Gastrocnemius medialis (tissue), 4 donors: ENCODE measurements around the gene CARM1. TPM values are rescaled to one million over a fixed set of nuclear protein-coding genes. Genes with fewer than 3 reads are reported as not detected.
A peak's percentile ranks its signal among the peaks of the same experiment; 100 is the strongest.

Experiments
- ATAC-seq, 2 donors: fragments of 150-250 bp; one replicate each; pipeline ENCODE4 v1.9.1; 2016
- DNase-seq, 2 donors: peaks; one replicate each; pipeline ENCODE4 v3.0.0-alpha.2; 2019
- H3K27ac ChIP-seq, 4 donors: fragments of 200-600 bp; sonication (generic); 1 replicate in 1 of 4; 2 replicates in 3 of 4; pipeline ENCODE4 v1.5.1; 2016 to 2018; ENCODE audit warnings: mild to moderate bottlenecking in 2 of 4, moderate library complexity in 1 of 4
- H3K27me3 ChIP-seq, 3 donors: fragments of 200-600 bp; sonication (generic) in 2 of 3; 1 replicate in 1 of 3; 2 replicates in 2 of 3; pipeline versions ENCODE4 v1.5.1 to v1.6.0; 2016 to 2019; ENCODE audit warnings: mild to moderate bottlenecking in 1 of 3, moderate library complexity in 1 of 3
- H3K36me3 ChIP-seq, 2 donors: fragments of 200-600 bp; sonication (generic) in 1 of 2; one replicate each; pipeline ENCODE4 v1.5.1; 2017 to 2018
- H3K4me1 ChIP-seq, 2 donors: fragments of 200-600 bp; sonication (generic) in 1 of 2; one replicate each; pipeline ENCODE4 v1.5.1; 2016 to 2017; ENCODE audit warnings: mild to moderate bottlenecking in 2 of 2
- H3K4me3 ChIP-seq, 4 donors: fragments of 200-600 bp; sonication (generic) in 3 of 4; 1 replicate in 1 of 4; 2 replicates in 3 of 4; pipeline ENCODE4 v1.5.1; 2016 to 2019; ENCODE audit warnings: mild to moderate bottlenecking in 2 of 4
- H3K9me3 ChIP-seq, 3 donors: fragments of 200-600 bp; sonication (generic) in 2 of 3; 1 replicate in 1 of 3; 2 replicates in 2 of 3; pipeline ENCODE4 v1.5.1; 2016 to 2019
- POLR2A ChIP-seq, 2 donors: fragments of 450-650 bp; IDR thresholded peaks; one replicate each; pipeline ENCODE4 v1.6.1; 2017; ENCODE audit warnings: antibody characterized with exemption in 2 of 2, mild to moderate bottlenecking in 2 of 2, moderate library complexity in 2 of 2
- in situ Hi-C, 4 donors: fragments of 200-750 bp; cut with MboI; loops; one replicate each; pipeline versions ENCODE4 v1.15.0 to v1.8.0; 2017; ENCODE audit warnings: low sequenced_read_pairs in 4 of 4
- intact Hi-C: fragments of 100-400 bp; cut with DNase I; formaldehyde crosslinking; loops from one replicate; pipeline ENCODE4 v1.15.1; 2023; ENCODE audit warnings: low total_unique reads
- total RNA-seq, 4 donors: library from RNA; depleted of rRNA; stranded (reverse); fragments of >200 nt; gene quantifications; one replicate each; pipeline versions ENCODE4 v1.1.0 to v1.2.3, GENCODE V29; 2016
- TF ChIP-seq, protein P1 (sequence below), 5 experiments: fragments of 450-650 bp in 3 of 5; fragments of 200-600 bp in 2 of 5; sonication (generic) in 2 of 5; IDR thresholded peaks in 4 of 5; conservative IDR thresholded peaks in 1 of 5; 1 replicate in 4 of 5; 2 replicates in 1 of 5; pipeline ENCODE4 v1.5.1; 2016 to 2019; ENCODE audit warnings: antibody characterized with exemption in 5 of 5, mild to moderate bottlenecking in 3 of 5, moderate library complexity in 3 of 5

Gene CARM1
- total RNA-seq, 4 donors from 2014 or later: 31.2 to 58.5 (median 53.0) TPM

GRCh38 chr19:10878253-10878652 lies 6.9 kb downstream of the CARM1 start:
- TF ChIP-seq POLR2A (IDR thresholded peaks at IDR 0.05): no peak
- TF ChIP-seq, protein P1, sequence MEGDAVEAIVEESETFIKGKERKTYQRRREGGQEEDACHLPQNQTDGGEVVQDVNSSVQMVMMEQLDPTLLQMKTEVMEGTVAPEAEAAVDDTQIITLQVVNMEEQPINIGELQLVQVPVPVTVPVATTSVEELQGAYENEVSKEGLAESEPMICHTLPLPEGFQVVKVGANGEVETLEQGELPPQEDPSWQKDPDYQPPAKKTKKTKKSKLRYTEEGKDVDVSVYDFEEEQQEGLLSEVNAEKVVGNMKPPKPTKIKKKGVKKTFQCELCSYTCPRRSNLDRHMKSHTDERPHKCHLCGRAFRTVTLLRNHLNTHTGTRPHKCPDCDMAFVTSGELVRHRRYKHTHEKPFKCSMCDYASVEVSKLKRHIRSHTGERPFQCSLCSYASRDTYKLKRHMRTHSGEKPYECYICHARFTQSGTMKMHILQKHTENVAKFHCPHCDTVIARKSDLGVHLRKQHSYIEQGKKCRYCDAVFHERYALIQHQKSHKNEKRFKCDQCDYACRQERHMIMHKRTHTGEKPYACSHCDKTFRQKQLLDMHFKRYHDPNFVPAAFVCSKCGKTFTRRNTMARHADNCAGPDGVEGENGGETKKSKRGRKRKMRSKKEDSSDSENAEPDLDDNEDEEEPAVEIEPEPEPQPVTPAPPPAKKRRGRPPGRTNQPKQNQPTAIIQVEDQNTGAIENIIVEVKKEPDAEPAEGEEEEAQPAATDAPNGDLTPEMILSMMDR (IDR thresholded peaks at IDR 0.05 in 4 of 5, conservative IDR thresholded peaks at IDR 0.05 in 1 of 5): no peak
- in situ Hi-C loops (loop anchor here in 2 of 4 donors (10.0 kb wide), 2 partner anchors 47 to 57 kb away; partner anchors contain the start of genes TIMM29 (in 1 of the 2) and YIPF2 (in 1 of the 2)), intact Hi-C loops (loop anchor here (2.0 kb wide), 1 partner anchor 19 kb away; no protein-coding TSS in a partner anchor)
- Histone ChIP-seq H3K4me3 (no peak overlapping the region), H3K27ac (peak overlapping the region; percentile 84 to 98 (median 92)), H3K4me1 (peaks cover 77 to 80% of the 10 kb centered on the region in 2 donors), H3K36me3 (no peaks in the 10 kb centered on the region), H3K9me3 (no peaks in the 10 kb centered on the region), H3K27me3 (no peaks in the 10 kb centered on the region)
- ATAC-seq (no peak), DNase-seq (no peak)

DNA sequence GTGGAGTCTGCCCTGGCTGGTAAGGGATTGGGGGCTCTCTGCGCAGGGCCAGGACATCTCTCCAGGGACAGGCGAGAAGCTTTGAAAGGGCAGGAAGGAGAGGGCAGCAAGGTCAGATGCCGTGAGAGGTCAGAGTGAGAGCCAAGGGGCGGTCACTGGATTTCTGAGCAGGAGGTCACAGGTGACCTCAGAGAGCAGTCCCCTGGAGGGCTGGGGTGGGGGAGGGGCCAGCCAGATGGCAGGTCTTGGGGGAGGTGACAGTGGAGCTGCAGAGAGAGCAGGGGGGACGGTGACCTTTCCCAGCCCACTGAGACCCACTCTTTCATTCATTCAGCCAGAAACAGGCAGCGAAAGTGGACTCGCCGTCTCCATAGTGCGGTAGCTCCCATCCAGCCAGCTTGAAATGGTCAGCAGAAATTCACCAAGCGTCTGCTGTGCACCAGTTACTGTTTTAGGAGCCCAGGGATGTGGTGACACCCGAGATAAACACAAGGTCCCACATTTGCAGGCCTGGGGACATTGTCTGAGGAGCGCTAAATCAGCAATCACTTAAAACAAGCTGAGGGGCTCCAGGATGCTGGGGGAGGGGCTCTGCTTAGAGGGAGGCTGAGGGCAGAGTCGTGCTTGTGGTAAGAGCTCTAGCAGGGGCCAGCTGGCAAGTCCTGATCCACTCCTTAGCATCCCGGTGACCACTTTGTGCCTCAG lies 10.2 kb downstream of the CARM1 start:
- Histone ChIP-seq H3K4me3 (no peak overlapping the region), H3K4me1 (peaks cover 77 to 96% of the 10 kb centered on the region in 2 donors), H3K36me3 (no peaks in the 10 kb centered on the region), H3K27ac (peak overlapping the region; percentile 84 to 98 (median 92)), H3K27me3 (no peaks in the 10 kb centered on the region), H3K9me3 (no peaks in the 10 kb centered on the region)
- TF ChIP-seq, protein P1 (IDR thresholded peaks at IDR 0.05 in 4 of 5, conservative IDR thresholded peaks at IDR 0.05 in 1 of 5): no peak
- TF ChIP-seq POLR2A (IDR thresholded peaks at IDR 0.05): no peak
- peak in 1 of 2 donors; percentile 36 for DNase-seq
- intact Hi-C loops: no loop called here
- peak in 1 of 2 donors; percentile 7 for ATAC-seq
- in situ Hi-C loops: no loop called here

GRCh38 chr19:10882108-10882457 lies 10.7 kb downstream of the CARM1 start:
- Histone ChIP-seq H3K4me1 (peaks cover 75 to 96% of the 10 kb centered on the region in 2 donors), H3K4me3 (no peak overlapping the region), H3K36me3 (no peaks in the 10 kb centered on the region), H3K9me3 (no peaks in the 10 kb centered on the region), H3K27me3 (no peaks in the 10 kb centered on the region), H3K27ac (peak overlapping the region; percentile 84 to 98 (median 92))
- DNase-seq (peak in 1 of 2 donors; percentile 57), ATAC-seq (peak in 1 of 2 donors; percentile 41)
- no peak for TF ChIP-seq POLR2A (IDR thresholded peaks at IDR 0.05)
- TF ChIP-seq, protein P1 (IDR thresholded peaks at IDR 0.05 in 4 of 5, conservative IDR thresholded peaks at IDR 0.05 in 1 of 5): no peak
- in situ Hi-C loops: no loop called here
- intact Hi-C loops: no loop called here

GRCh38 chr19:10884274-10884673 lies 12.9 kb downstream of the CARM1 start:
- Histone ChIP-seq H3K4me3 (no peak overlapping the region), H3K4me1 (peaks cover 71 to 96% of the 10 kb centered on the region in 2 donors), H3K27ac (peak overlapping the region; percentile 84 to 98 (median 92)), H3K36me3 (no peaks in the 10 kb centered on the region), H3K9me3 (no peaks in the 10 kb centered on the region), H3K27me3 (no peaks in the 10 kb centered on the region)
- in situ Hi-C loops (no loop called here), intact Hi-C loops (no loop called here)
- no peak for TF ChIP-seq POLR2A (IDR thresholded peaks at IDR 0.05)
- TF ChIP-seq, protein P1 (IDR thresholded peaks at IDR 0.05 in 4 of 5, conservative IDR thresholded peaks at IDR 0.05 in 1 of 5): no peak
- ATAC-seq (peak; percentile 46 to 74), DNase-seq (no peak)
